Endothelial cell of umbilical vein (primary cell): Measurements from ENCODE around the gene RPL10L.

Source experiments
- EZH2 ChIP-seq: IDR thresholded peaks from 2 replicates; pipeline ENCODE4 v1.6.1; 2012; ENCODE audit warnings: borderline replicate concordance, low read depth, mild to moderate bottlenecking, moderate library complexity, low read length, inconsistent platforms; ENCODE audit not compliant: severe bottlenecking
- FOS ChIP-seq: IDR thresholded peaks from 2 replicates; pipeline ENCODE4 v1.6.1; 2011; ENCODE audit warnings: mild to moderate bottlenecking, low read length, moderate library complexity, borderline replicate concordance; ENCODE audit not compliant: insufficient read depth
- JUN ChIP-seq: IDR thresholded peaks from 2 replicates; pipeline ENCODE4 v1.6.1; 2011; ENCODE audit warnings: borderline replicate concordance, low read depth; ENCODE audit not compliant: insufficient read length, insufficient read depth
- MYC ChIP-seq: IDR thresholded peaks from one replicate; pipeline ENCODE4 v1.6.1; 2011; ENCODE audit warnings: mild to moderate bottlenecking, low read depth, low read length
- POLR2A ChIP-seq: IDR thresholded peaks from 2 replicates; pipeline ENCODE4 v1.6.1; 2012; ENCODE audit warnings: low read depth, mild to moderate bottlenecking, control low read depth, low read length
- POLR2AphosphoS5 ChIP-seq: IDR thresholded peaks from 2 replicates; pipeline ENCODE4 v1.6.1; 2012; ENCODE audit warnings: low read depth, mild to moderate bottlenecking, control low read depth, low read length, moderate library complexity; ENCODE audit not compliant: insufficient read depth
- TF ChIP-seq, protein P1 (sequence below), 2 donors: IDR thresholded peaks; 1 replicate in 1 of 2; 2 replicates in 1 of 2; pipeline ENCODE4 v1.5.1; 2011; ENCODE audit warnings: low read length in 2 of 2, mild to moderate bottlenecking in 2 of 2, moderate library complexity in 2 of 2, control low read depth in 1 of 2, inconsistent platforms in 1 of 2, low read depth in 1 of 2; ENCODE audit not compliant: insufficient read depth in 1 of 2; ENCODE audit errors: extremely low read depth in 1 of 2
- TF ChIP-seq, protein P2 (sequence below): IDR thresholded peaks from 2 replicates; pipeline ENCODE4 v1.6.1; 2011; ENCODE audit not compliant: insufficient read depth, insufficient read length

GRCh38 chr14:46626876-46627275 is 24.7 kb downstream of the RPL10L start:
- TF ChIP-seq POLR2AphosphoS5, result no peak
- TF ChIP-seq, protein P1, sequence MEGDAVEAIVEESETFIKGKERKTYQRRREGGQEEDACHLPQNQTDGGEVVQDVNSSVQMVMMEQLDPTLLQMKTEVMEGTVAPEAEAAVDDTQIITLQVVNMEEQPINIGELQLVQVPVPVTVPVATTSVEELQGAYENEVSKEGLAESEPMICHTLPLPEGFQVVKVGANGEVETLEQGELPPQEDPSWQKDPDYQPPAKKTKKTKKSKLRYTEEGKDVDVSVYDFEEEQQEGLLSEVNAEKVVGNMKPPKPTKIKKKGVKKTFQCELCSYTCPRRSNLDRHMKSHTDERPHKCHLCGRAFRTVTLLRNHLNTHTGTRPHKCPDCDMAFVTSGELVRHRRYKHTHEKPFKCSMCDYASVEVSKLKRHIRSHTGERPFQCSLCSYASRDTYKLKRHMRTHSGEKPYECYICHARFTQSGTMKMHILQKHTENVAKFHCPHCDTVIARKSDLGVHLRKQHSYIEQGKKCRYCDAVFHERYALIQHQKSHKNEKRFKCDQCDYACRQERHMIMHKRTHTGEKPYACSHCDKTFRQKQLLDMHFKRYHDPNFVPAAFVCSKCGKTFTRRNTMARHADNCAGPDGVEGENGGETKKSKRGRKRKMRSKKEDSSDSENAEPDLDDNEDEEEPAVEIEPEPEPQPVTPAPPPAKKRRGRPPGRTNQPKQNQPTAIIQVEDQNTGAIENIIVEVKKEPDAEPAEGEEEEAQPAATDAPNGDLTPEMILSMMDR (IDR thresholded peaks at IDR 0.05; ENCODE audit: extremely low read depth in 1 of 2, insufficient read depth in 1 of 2, low read depth in 1 of 2, low read length in 2 of 2), result no peak
- TF ChIP-seq EZH2, result no peak
- TF ChIP-seq, protein P2, sequence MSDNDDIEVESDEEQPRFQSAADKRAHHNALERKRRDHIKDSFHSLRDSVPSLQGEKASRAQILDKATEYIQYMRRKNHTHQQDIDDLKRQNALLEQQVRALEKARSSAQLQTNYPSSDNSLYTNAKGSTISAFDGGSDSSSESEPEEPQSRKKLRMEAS, result no peak
- TF ChIP-seq FOS, result no peak
- TF ChIP-seq JUN, result no peak
- no peak for TF ChIP-seq POLR2A
- TF ChIP-seq MYC, result no peak
